ENCODE data around the gene FNBP1. TPM values are rescaled to one million over a fixed set of nuclear protein-coding genes. Genes with fewer than 3 reads are reported as not detected.

Gene FNBP1
- total RNA-seq, 1 experiment from 2014 or later: 36.5 TPM

DNA sequence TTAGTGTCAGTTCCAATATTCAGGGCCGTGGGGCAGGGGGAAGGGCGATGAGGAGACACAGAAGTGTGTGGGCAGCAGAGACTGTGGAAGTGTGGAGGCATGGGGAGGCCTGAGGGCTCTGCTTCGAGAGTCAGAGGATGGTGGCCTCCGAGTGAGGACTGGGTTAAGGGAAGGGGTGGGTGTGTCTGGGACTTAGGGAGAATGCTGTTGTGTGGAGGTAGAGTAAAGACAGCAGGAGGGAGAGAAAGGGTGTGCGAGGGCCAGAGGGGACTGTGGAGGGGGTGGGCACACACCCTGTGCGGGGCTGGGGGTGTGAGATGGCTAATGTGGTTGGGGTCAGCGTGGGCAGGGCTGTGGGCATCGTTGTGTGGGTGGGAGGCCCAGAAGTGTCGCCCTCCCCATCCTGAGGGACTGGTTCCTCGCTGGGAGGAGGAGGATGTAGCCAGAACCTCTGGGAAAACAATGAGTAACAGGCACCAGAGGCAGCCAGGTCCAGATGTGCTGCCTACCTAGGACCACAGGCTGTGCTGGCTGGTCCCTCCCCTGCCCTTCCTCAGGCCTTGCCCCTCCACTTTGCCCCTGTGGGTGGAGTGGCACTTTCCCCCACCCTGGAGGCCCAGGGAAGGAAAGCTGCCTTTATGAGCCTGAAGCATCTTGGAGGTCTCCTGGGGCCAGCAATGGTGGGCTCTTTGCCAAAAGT lies 203.5 kb downstream of the FNBP1 start:
- Histone ChIP-seq H3K4me2 (ENCODE audit: insufficient read depth, insufficient read length, low read length) (no peak overlapping the region), H2BK15ac (ENCODE audit: low read depth, low read length) (no peak overlapping the region), H2AK5ac (ENCODE audit: insufficient read length, low read length) (no peak overlapping the region), H3K79me1 (ENCODE audit: insufficient read depth, low read depth, low read length, poor library complexity, severe bottlenecking) (no peaks in the 10 kb centered on the region), H3K18ac (ENCODE audit: insufficient read length, low read depth, low read length) (no peak overlapping the region), H2BK120ac (ENCODE audit: low read depth, low read length, poor library complexity, severe bottlenecking) (no peak overlapping the region), H3T11ph (ENCODE audit: low read length) (no peak overlapping the region), H3K27me3 (ENCODE audit: insufficient read depth, low read length) (no peaks in the 10 kb centered on the region), H3K14ac (ENCODE audit: insufficient read depth, low read length) (peak overlapping the region; percentile 28; the same call in 1 of the 2 replicates), H2AFZ (ENCODE audit: low read length) (no peak overlapping the region), H2BK12ac (ENCODE audit: insufficient read length, low read depth, low read length) (no peak overlapping the region), H3K79me2 (ENCODE audit: insufficient read depth, low read length) (no peaks in the 10 kb centered on the region), H4K20me1 (ENCODE audit: control insufficient read depth, insufficient read depth, insufficient read length) (no peaks in the 10 kb centered on the region), H4K91ac (ENCODE audit: insufficient read length, low read depth, low read length) (no peak overlapping the region), H3K9ac (ENCODE audit: extremely low read depth, insufficient read length, low read length) (no peak overlapping the region), H3K56ac (ENCODE audit: insufficient read length, low read depth, low read length) (no peak overlapping the region), H4K8ac (replicated peaks; ENCODE audit: insufficient read length, low read depth, low read length) (no peak overlapping the region), H4K5ac (ENCODE audit: insufficient read length, low read depth, low read length) (no peak overlapping the region), H3K4ac (ENCODE audit: low read depth, low read length) (no peak overlapping the region), H3K23ac (ENCODE audit: insufficient read length, low read depth, low read length) (no peak overlapping the region), H3K4me1 (ENCODE audit: insufficient read depth, low read length) (peaks cover 6% of the 10 kb centered on the region; the same call in 1 of the 2 replicates), H2BK5ac (ENCODE audit: insufficient read length, low read length) (no peak overlapping the region), H3K23me2 (ENCODE audit: insufficient read length, low read depth, low read length, poor library complexity, severe bottlenecking) (peaks cover 8% of the 10 kb centered on the region), H3K9me3 (ENCODE audit: control insufficient read depth, low read depth, low read length) (no peaks in the 10 kb centered on the region), H3K27ac (ENCODE audit: insufficient read length, low read depth, low read length) (no peak overlapping the region), H2BK20ac (ENCODE audit: low read depth, low read length, poor library complexity, severe bottlenecking) (no peak overlapping the region)
- Mint-ChIP-seq H3K9me3 (no peaks in the 10 kb centered on the region; a peak in 1 of 5 replicates), H3K27me3 (ENCODE audit: low read depth) (no peaks in the 10 kb centered on the region; the same call in 1 of the 2 replicates), H3K4me1 (peaks cover 43 to 50% of the 10 kb centered on the region in 2 experiments), H3K36me3 (ENCODE audit: insufficient read depth in 1 of 3, low read depth in 3 of 3) (peaks cover 0 to 2% (median 2%) of the 10 kb centered on the region in 3 experiments; a peak in 3 of 7 replicates), H3K27ac (peak overlapping the region in 2 of 3 experiments; percentile 5 to 16; a peak in 4 of 7 replicates), H3K4me3 (no peak overlapping the region; a peak in 1 of 5 replicates)
- DNase-seq: no peak
- WGBS (ENCODE audit: extremely low coverage, insufficient read length, low lambda C conversion rate): no CpG with 5 or more reads among the region's 10 CpGs
- TF ChIP-seq, protein P1, sequence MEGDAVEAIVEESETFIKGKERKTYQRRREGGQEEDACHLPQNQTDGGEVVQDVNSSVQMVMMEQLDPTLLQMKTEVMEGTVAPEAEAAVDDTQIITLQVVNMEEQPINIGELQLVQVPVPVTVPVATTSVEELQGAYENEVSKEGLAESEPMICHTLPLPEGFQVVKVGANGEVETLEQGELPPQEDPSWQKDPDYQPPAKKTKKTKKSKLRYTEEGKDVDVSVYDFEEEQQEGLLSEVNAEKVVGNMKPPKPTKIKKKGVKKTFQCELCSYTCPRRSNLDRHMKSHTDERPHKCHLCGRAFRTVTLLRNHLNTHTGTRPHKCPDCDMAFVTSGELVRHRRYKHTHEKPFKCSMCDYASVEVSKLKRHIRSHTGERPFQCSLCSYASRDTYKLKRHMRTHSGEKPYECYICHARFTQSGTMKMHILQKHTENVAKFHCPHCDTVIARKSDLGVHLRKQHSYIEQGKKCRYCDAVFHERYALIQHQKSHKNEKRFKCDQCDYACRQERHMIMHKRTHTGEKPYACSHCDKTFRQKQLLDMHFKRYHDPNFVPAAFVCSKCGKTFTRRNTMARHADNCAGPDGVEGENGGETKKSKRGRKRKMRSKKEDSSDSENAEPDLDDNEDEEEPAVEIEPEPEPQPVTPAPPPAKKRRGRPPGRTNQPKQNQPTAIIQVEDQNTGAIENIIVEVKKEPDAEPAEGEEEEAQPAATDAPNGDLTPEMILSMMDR (conservative IDR thresholded peaks at IDR 0.05): no peak
